ENCODE measurements around the gene FBN3.
"Not testable (repeated sequence)": the region's sequence is repeated elsewhere in the genome, so short reads cannot be mapped to it uniquely, and the experiment has no call there.

The FBN3 gene

GRCh38 chr19:8180018-8180417 lies 30.6 kb upstream of the FBN3 start:
- TF ChIP-seq, protein P1, sequence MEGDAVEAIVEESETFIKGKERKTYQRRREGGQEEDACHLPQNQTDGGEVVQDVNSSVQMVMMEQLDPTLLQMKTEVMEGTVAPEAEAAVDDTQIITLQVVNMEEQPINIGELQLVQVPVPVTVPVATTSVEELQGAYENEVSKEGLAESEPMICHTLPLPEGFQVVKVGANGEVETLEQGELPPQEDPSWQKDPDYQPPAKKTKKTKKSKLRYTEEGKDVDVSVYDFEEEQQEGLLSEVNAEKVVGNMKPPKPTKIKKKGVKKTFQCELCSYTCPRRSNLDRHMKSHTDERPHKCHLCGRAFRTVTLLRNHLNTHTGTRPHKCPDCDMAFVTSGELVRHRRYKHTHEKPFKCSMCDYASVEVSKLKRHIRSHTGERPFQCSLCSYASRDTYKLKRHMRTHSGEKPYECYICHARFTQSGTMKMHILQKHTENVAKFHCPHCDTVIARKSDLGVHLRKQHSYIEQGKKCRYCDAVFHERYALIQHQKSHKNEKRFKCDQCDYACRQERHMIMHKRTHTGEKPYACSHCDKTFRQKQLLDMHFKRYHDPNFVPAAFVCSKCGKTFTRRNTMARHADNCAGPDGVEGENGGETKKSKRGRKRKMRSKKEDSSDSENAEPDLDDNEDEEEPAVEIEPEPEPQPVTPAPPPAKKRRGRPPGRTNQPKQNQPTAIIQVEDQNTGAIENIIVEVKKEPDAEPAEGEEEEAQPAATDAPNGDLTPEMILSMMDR (IDR thresholded peaks at IDR 0.05; ENCODE audit: low read depth, low read length), result no peak
- no peak overlapping the region for H3K4me3 ChIP-seq (replicated peaks in 1 of 2; ENCODE audit: low read depth in 2 of 2, low read length in 2 of 2)
- DNase-seq (ENCODE audit: low read depth in 2 of 2), result no peak

GRCh38 chr19:8174706-8175105 lies 25.3 kb upstream of the FBN3 start:
- TF ChIP-seq, protein P1 (IDR thresholded peaks at IDR 0.05; ENCODE audit: low read depth, low read length), result no peak
- no peak overlapping the region for H3K4me3 ChIP-seq (replicated peaks in 1 of 2; ENCODE audit: low read depth in 2 of 2, low read length in 2 of 2)
- DNase-seq (ENCODE audit: low read depth in 2 of 2), result no peak

DNA sequence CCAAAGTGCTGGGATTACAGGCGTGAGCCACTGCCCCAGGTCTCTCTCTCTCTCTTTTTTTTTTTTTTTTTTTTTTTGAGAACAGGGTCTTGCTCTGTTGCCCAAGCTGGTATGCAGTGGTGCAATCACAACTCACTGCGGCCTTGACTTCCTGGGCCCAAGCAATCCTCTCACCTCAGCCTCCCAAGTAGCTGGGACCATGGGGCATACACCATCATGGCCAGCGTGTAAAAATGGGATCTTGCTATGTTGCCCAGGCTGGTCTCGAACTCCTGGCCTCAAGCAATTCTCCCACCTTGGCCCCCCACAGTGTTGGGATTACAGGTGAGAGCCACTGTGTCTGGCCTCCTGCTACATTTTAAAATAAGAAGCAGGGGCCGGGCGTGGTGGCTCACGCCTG lies 19.1 kb upstream of the FBN3 start:
- no peak overlapping the region for H3K4me3 ChIP-seq (replicated peaks in 1 of 2; ENCODE audit: low read depth in 2 of 2, low read length in 2 of 2)
- TF ChIP-seq, protein P1 (IDR thresholded peaks at IDR 0.05; ENCODE audit: low read depth, low read length), result no peak
- no peak for DNase-seq (ENCODE audit: low read depth in 2 of 2)

DNA sequence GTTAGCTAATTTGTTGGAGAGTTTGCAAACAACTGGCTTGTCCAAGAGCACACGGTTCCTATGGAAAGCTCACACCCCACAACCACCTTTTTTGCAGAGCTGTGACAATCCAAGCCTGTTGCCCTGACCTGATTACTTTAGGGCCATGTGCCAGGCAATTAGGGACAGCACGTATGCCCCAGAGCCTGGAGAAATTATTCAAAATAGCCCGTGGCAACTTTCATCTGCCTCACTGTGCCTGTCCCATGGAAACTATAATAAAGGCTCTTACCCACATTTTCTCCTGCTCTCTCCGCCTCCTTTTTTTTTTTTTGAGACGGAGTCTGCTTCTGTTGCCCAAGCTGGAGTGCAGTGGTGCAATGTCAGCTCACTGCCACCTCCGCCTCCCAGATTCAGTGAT lies 18.6 kb upstream of the FBN3 start:
- TF ChIP-seq, protein P1 (IDR thresholded peaks at IDR 0.05; ENCODE audit: low read depth, low read length), result no peak
- DNase-seq (ENCODE audit: low read depth in 2 of 2), result no peak
- H3K4me3 ChIP-seq (replicated peaks in 1 of 2; ENCODE audit: low read depth in 2 of 2, low read length in 2 of 2), result no peak overlapping the region

DNA sequence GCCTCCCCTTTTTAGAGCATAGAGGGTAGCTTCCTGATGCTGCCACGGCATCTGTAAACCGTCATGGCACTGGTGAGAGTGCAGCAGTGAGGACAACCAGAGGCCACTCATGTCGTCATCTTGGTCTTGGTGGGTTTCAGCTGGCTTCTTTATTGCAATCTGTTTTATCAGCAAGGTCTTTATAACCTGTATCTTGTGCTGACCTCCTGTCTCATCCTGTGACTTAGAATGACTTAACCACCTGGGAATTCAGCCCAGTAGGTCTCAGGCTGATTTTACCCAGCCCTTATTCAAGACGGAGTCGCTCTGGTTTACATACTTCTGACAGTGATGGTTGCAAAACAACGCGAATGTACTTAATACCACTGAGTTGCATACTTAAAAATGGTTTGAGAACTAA lies 14.4 kb upstream of the FBN3 start:
- no peak overlapping the region for H3K4me3 ChIP-seq (replicated peaks in 1 of 2; ENCODE audit: low read depth in 2 of 2, low read length in 2 of 2)
- TF ChIP-seq, protein P1 (IDR thresholded peaks at IDR 0.05; ENCODE audit: low read depth, low read length), result no peak
- peak in 1 of 2 donors; percentile 43 for DNase-seq (ENCODE audit: low read depth in 2 of 2)

- peak; percentile 15 to 26 for DNase-seq (ENCODE audit: low read depth in 2 of 2)
- TF ChIP-seq, protein P1 (IDR thresholded peaks at IDR 0.05; ENCODE audit: low read depth, low read length), result no peak
- no peak overlapping the region for H3K4me3 ChIP-seq (replicated peaks in 1 of 2; ENCODE audit: low read depth in 2 of 2, low read length in 2 of 2)
These were observed 11.8 kb upstream of the FBN3 start for GRCh38 chr19:8161135-8161646.

DNA sequence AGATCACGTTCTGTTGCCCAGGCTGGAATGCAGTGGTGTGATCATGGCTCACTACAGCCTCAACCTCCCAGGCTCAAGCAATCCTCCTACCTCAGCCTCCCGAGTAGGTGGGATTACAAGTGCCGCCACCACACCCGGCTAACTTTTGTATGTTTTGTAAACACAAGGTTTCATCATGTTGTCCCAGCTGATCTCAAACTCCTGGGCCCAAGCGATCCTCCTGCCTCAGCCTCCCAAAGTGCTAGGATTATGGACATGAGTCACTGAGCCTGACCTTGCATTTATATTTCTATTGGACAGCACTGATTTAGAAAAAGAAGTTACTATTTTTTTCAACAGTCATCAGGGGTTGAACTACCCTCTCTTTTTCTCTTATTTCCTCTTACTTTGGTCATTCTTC lies 9.9 kb upstream of the FBN3 start:
- H3K4me3 ChIP-seq (replicated peaks in 1 of 2; ENCODE audit: low read depth in 2 of 2, low read length in 2 of 2); DNase-seq (ENCODE audit: low read depth in 2 of 2): not testable (repeated sequence)

Data from cardiac fibroblast (primary cell).